HCT116 (cell line): ENCODE measurements around the gene PI4KA.

Source experiments
- RAD21 ChIP-seq: IDR thresholded peaks from 2 replicates; pipeline ENCODE4 v1.6.1; 2012; ENCODE audit warnings: low read depth, mild to moderate bottlenecking
- ZFX ChIP-seq: fragments of 450-650 bp; IDR thresholded peaks from 2 replicates; pipeline ENCODE4 v1.6.1; 2017
- TF ChIP-seq, protein P1 (sequence below), 3 experiments: fragments of 200-600 bp in 1 of 3; sonication (generic) in 1 of 3; IDR thresholded peaks in 2 of 3; conservative IDR thresholded peaks in 1 of 3; 2 replicates each; pipeline ENCODE4 v1.5.1; 2012 to 2017; ENCODE audit warnings: low read depth in 2 of 3, low read length in 2 of 3, antibody characterized with exemption in 1 of 3, borderline replicate concordance in 1 of 3, control low read depth in 1 of 3, mild to moderate bottlenecking in 1 of 3, mixed read lengths in 1 of 3, mixed run types in 1 of 3, moderate library complexity in 1 of 3; ENCODE audit not compliant: insufficient read depth in 1 of 3

GRCh38 chr22:20798974-20799373 is 59.6 kb downstream of the PI4KA start:
- TF ChIP-seq RAD21: no peak
- TF ChIP-seq ZFX: no peak
- TF ChIP-seq, protein P1, sequence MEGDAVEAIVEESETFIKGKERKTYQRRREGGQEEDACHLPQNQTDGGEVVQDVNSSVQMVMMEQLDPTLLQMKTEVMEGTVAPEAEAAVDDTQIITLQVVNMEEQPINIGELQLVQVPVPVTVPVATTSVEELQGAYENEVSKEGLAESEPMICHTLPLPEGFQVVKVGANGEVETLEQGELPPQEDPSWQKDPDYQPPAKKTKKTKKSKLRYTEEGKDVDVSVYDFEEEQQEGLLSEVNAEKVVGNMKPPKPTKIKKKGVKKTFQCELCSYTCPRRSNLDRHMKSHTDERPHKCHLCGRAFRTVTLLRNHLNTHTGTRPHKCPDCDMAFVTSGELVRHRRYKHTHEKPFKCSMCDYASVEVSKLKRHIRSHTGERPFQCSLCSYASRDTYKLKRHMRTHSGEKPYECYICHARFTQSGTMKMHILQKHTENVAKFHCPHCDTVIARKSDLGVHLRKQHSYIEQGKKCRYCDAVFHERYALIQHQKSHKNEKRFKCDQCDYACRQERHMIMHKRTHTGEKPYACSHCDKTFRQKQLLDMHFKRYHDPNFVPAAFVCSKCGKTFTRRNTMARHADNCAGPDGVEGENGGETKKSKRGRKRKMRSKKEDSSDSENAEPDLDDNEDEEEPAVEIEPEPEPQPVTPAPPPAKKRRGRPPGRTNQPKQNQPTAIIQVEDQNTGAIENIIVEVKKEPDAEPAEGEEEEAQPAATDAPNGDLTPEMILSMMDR (IDR thresholded peaks at IDR 0.05 in 2 of 3, conservative IDR thresholded peaks at IDR 0.05 in 1 of 3; ENCODE audit: borderline replicate concordance in 1 of 3, insufficient read depth in 1 of 3, low read depth in 2 of 3, low read length in 2 of 3): no peak
